WTC11 (cell line): ENCODE data around the gene TRNP1. TPM values are rescaled to one million over a fixed set of nuclear protein-coding genes. Genes with fewer than 3 reads are reported as not detected.

Source experiments
- ATAC-seq: fragments of 200-7000 bp; cut with Tn5 transposase; 2 replicates; pipeline ENCODE4 v1.10.0; 2021; ENCODE audit warnings: mild to moderate bottlenecking, moderate library complexity
- CTCF ChIA-PET: fragments of 300-600 bp; sonication (Branson Sonifier 250); formaldehyde crosslinking; loops from one replicate; lab custom pipeline; 2021; ENCODE audit warnings: antibody characterized with exemption; lab: Charles Lee
- POLR2A ChIA-PET: fragments of 350-600 bp; sonication (Branson Sonifier 250); formaldehyde crosslinking; loops from one replicate; lab custom pipeline; 2021; ENCODE audit warnings: antibody characterized with exemption; lab: Charles Lee
- DNase-seq: peaks from one replicate; pipeline ENCODE4 v3.0.0; 2021; ENCODE audit warnings: low spot score
- H3K27ac Mint-ChIP-seq: 2 replicates; pipeline ENCODE4 v1.8.0; 2021; ENCODE audit warnings: mixed read lengths
- H3K27me3 Mint-ChIP-seq: 2 replicates; pipeline ENCODE4 v1.8.0; 2021; ENCODE audit warnings: low read depth, mild to moderate bottlenecking, moderate library complexity, mixed read lengths
- H3K36me3 Mint-ChIP-seq: 2 replicates; pipeline ENCODE4 v1.8.0; 2021; ENCODE audit warnings: mixed read lengths
- H3K4me1 Mint-ChIP-seq: 2 replicates; pipeline ENCODE4 v1.8.0; 2022; ENCODE audit warnings: mixed read lengths
- H3K4me3 Mint-ChIP-seq: 2 replicates; pipeline ENCODE4 v1.8.0; 2021; ENCODE audit warnings: mild to moderate bottlenecking, moderate library complexity, mixed read lengths
- H3K9me3 Mint-ChIP-seq: 2 replicates; pipeline ENCODE4 v1.8.0; 2021; ENCODE audit warnings: mixed read lengths
- CBFB ChIP-seq: sonication (generic); formaldehyde crosslinking; IDR thresholded peaks from 2 replicates; pipeline ENCODE4 v1.8.1; 2022; ENCODE audit warnings: mild to moderate bottlenecking, low read depth, missing genetic modification reagents
- CDX4 ChIP-seq: fragments of 250-450 bp; sonication (Bioruptor Pico); IDR thresholded peaks from 2 replicates; pipeline ENCODE4 v1.9.0; 2021; ENCODE audit warnings: moderate library complexity, mild to moderate bottlenecking, inconsistent platforms, borderline replicate concordance
- E2F1 ChIP-seq: sonication (generic); formaldehyde crosslinking; IDR thresholded peaks from 2 replicates; pipeline ENCODE4 v1.8.0; 2022; ENCODE audit warnings: mild to moderate bottlenecking, missing genetic modification reagents
- E2F4 ChIP-seq: sonication (generic); formaldehyde crosslinking; IDR thresholded peaks from 2 replicates; pipeline ENCODE4 v1.8.1; 2022; ENCODE audit warnings: low read depth, mild to moderate bottlenecking, moderate library complexity, missing genetic modification reagents, borderline replicate concordance
- FOXJ3 ChIP-seq: sonication (generic); formaldehyde crosslinking; IDR thresholded peaks from 2 replicates; pipeline ENCODE4 v1.9.0; 2021; ENCODE audit warnings: missing genetic modification reagents, mild to moderate bottlenecking, borderline replicate concordance
- HMGA2 ChIP-seq: fragments of 250-450 bp; sonication (Bioruptor Pico); IDR thresholded peaks from 2 replicates; pipeline ENCODE4 v1.4.0; 2021; ENCODE audit warnings: mild to moderate bottlenecking, moderate library complexity
- NR2C2 ChIP-seq: sonication (generic); formaldehyde crosslinking; IDR thresholded peaks from 2 replicates; pipeline ENCODE4 v1.8.0; 2022; ENCODE audit warnings: mild to moderate bottlenecking, missing genetic modification reagents
- PRRX2 ChIP-seq: fragments of 250-450 bp; sonication (Bioruptor Pico); IDR thresholded peaks from 2 replicates; pipeline ENCODE4 v1.8.0; 2021; ENCODE audit warnings: mild to moderate bottlenecking
- ZNF423 ChIP-seq: fragments of 250-450 bp; sonication (Bioruptor Pico); IDR thresholded peaks from 2 replicates; pipeline ENCODE4 v2.1.2; 2022; ENCODE audit warnings: mild to moderate bottlenecking, moderate library complexity
- ZNF425 ChIP-seq: fragments of 250-450 bp; sonication (Bioruptor Pico); conservative IDR thresholded peaks from 2 replicates; pipeline ENCODE4 v1.9.0; 2021; ENCODE audit warnings: mild to moderate bottlenecking
- total RNA-seq: library from RNA; stranded (reverse); gene quantifications from 3 replicates; pipeline ENCODE4 v1.2.3, GENCODE V29; 2021
- TF ChIP-seq, protein P1 (sequence below): sonication (generic); formaldehyde crosslinking; IDR thresholded peaks from 2 replicates; pipeline ENCODE4 v1.8.1; 2023; ENCODE audit warnings: mild to moderate bottlenecking, missing genetic modification reagents
- TF ChIP-seq, protein P2 (sequence below): sonication (generic); formaldehyde crosslinking; IDR thresholded peaks from 2 replicates; pipeline ENCODE4 v1.8.1; 2022; ENCODE audit warnings: mild to moderate bottlenecking, moderate library complexity, missing genetic modification reagents

Gene TRNP1
- total RNA-seq, 1 experiment from 2014 or later = 37.6 TPM

DNA sequence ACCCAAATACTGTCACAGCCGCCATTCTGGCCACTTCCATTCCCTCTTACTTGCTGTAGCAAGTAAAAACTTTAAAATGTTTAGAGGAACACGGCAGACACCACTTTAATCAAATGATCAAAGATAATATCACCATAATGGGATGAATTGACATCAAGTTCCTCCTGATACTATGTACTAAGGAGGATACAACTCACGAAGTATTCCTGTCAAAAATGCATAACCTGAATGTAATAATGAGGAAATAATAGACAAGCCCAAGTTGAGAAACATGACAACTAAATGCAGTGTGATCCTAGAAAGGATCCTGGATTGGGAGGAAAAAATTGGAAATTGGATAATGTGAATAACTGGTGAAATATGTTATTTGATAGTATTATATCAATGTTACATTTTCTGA is 37.2 kb upstream of the TRNP1 start (continued):
- TF ChIP-seq NR2C2 (CRISPR knock-in tag) = no peak
- TF ChIP-seq ZNF423 (CRISPR knock-in tag) = no peak
- no peak for TF ChIP-seq PRRX2 (CRISPR knock-in tag)
- no peak for TF ChIP-seq ZNF425 (CRISPR knock-in tag)
- TF ChIP-seq, protein P1, sequence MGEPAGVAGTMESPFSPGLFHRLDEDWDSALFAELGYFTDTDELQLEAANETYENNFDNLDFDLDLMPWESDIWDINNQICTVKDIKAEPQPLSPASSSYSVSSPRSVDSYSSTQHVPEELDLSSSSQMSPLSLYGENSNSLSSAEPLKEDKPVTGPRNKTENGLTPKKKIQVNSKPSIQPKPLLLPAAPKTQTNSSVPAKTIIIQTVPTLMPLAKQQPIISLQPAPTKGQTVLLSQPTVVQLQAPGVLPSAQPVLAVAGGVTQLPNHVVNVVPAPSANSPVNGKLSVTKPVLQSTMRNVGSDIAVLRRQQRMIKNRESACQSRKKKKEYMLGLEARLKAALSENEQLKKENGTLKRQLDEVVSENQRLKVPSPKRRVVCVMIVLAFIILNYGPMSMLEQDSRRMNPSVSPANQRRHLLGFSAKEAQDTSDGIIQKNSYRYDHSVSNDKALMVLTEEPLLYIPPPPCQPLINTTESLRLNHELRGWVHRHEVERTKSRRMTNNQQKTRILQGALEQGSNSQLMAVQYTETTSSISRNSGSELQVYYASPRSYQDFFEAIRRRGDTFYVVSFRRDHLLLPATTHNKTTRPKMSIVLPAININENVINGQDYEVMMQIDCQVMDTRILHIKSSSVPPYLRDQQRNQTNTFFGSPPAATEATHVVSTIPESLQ (CRISPR knock-in tag) = no peak
- no peak for TF ChIP-seq FOXJ3 (CRISPR knock-in tag)

GRCh38 chr1:26957306-26957705 is 36.2 kb upstream of the TRNP1 start:
- CTCF ChIA-PET = interaction anchor here (1.0 kb wide), 1 partner anchor 10 kb away, joined by 3 read pairs; no protein-coding TSS in a partner anchor
- Mint-ChIP-seq H3K4me1 (peaks cover 16% of the 10 kb centered on the region), H3K4me3 (no peak overlapping the region), H3K27ac (no peak overlapping the region), H3K27me3 (no peaks in the 10 kb centered on the region; the same call in 1 of the 2 replicates), H3K36me3 (peaks cover 18% of the 10 kb centered on the region), H3K9me3 (peaks cover 7% of the 10 kb centered on the region)
- ATAC-seq (no peak), DNase-seq (no peak)
- POLR2A ChIA-PET = interaction anchor here (0.6 kb wide), 1 partner anchor 11 kb away, joined by 4 read pairs; no protein-coding TSS in a partner anchor
- no peak for TF ChIP-seq E2F4 (CRISPR knock-in tag)
- TF ChIP-seq CBFB (CRISPR knock-in tag) = no peak
- no peak for TF ChIP-seq CDX4 (CRISPR knock-in tag)
- TF ChIP-seq HMGA2 (CRISPR knock-in tag) = no peak
- TF ChIP-seq E2F1 (CRISPR knock-in tag) = no peak
- TF ChIP-seq FOXJ3 (CRISPR knock-in tag) = no peak
- TF ChIP-seq, protein P1 (CRISPR knock-in tag) = no peak
- TF ChIP-seq, protein P2, sequence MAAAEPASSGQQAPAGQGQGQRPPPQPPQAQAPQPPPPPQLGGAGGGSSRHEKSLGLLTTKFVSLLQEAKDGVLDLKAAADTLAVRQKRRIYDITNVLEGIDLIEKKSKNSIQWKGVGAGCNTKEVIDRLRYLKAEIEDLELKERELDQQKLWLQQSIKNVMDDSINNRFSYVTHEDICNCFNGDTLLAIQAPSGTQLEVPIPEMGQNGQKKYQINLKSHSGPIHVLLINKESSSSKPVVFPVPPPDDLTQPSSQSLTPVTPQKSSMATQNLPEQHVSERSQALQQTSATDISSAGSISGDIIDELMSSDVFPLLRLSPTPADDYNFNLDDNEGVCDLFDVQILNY (CRISPR knock-in tag) = no peak
